Transverse colon (tissue), 4 donors: ENCODE results near the gene INSYN2B.

Source experiments
- EP300 ChIP-seq: sonication (generic); formaldehyde crosslinking; IDR thresholded peaks from one replicate; pipeline ENCODE4 v1.6.1; 2017; ENCODE audit warnings: antibody characterized with exemption, low read depth
- POLR2A ChIP-seq: fragments of 450-650 bp; IDR thresholded peaks from one replicate; pipeline ENCODE4 v1.6.1; 2016; ENCODE audit warnings: antibody characterized with exemption, mild to moderate bottlenecking, moderate library complexity
- POLR2AphosphoS5 ChIP-seq, 3 donors: sonication (generic); formaldehyde crosslinking; IDR thresholded peaks; one replicate each; pipeline ENCODE4 v1.6.1; 2016; ENCODE audit warnings: antibody characterized with exemption in 3 of 3
- TF ChIP-seq, protein P1 (sequence below), 5 experiments: fragments of 200-600 bp in 3 of 5; fragments of 450-650 bp in 2 of 5; sonication (generic) in 3 of 5; IDR thresholded peaks; 1 replicate in 2 of 5; 2 replicates in 3 of 5; pipeline ENCODE4 v1.5.1; 2016 to 2017; ENCODE audit warnings: antibody characterized with exemption in 5 of 5, inconsistent platforms in 3 of 5, mild to moderate bottlenecking in 2 of 5, moderate library complexity in 1 of 5

DNA sequence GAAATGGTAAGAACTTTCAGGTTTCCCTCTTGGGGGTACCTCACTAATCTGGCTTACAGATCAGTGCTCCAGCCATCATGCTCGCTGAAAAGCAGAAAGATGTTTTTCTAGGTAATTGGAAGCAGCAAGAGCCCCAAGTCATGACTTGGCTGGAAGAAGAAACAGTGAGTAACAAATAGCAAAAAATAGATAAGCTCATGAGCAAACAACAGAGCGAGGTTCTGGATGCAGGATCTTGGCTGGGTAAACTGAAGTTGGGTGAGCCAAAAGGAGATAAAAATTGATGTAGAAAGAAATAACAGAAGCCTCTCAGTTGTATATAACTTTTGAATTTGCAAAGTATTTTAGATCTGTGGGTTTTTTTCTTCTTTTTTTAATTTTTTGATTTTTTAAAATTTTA, 110.1 kb downstream of the INSYN2B start:
- TF ChIP-seq, protein P1, sequence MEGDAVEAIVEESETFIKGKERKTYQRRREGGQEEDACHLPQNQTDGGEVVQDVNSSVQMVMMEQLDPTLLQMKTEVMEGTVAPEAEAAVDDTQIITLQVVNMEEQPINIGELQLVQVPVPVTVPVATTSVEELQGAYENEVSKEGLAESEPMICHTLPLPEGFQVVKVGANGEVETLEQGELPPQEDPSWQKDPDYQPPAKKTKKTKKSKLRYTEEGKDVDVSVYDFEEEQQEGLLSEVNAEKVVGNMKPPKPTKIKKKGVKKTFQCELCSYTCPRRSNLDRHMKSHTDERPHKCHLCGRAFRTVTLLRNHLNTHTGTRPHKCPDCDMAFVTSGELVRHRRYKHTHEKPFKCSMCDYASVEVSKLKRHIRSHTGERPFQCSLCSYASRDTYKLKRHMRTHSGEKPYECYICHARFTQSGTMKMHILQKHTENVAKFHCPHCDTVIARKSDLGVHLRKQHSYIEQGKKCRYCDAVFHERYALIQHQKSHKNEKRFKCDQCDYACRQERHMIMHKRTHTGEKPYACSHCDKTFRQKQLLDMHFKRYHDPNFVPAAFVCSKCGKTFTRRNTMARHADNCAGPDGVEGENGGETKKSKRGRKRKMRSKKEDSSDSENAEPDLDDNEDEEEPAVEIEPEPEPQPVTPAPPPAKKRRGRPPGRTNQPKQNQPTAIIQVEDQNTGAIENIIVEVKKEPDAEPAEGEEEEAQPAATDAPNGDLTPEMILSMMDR (IDR thresholded peaks at IDR 0.05), result no peak
- no peak for TF ChIP-seq POLR2AphosphoS5 (IDR thresholded peaks at IDR 0.05)
- TF ChIP-seq POLR2A, result no peak
- no peak for TF ChIP-seq EP300
